ENCODE measurements around the gene MCF2L2.

The MCF2L2 gene

GRCh38 chr3:183227586-183227985 lies 200.8 kb downstream of the MCF2L2 start:
- no peak for DNase-seq (ENCODE audit: insufficient read length, low spot score)
- FAIRE-seq = no peak
- no peak for TF ChIP-seq POLR2A (IDR thresholded peaks at IDR 0.05; ENCODE audit: low read depth, low read length)

GRCh38 chr3:183226333-183226890 lies 202.0 kb downstream of the MCF2L2 start:
- FAIRE-seq (no peak), DNase-seq (ENCODE audit: insufficient read length, low spot score) (no peak)
- no peak for TF ChIP-seq POLR2A (IDR thresholded peaks at IDR 0.05; ENCODE audit: low read depth, low read length)

GRCh38 chr3:183224180-183224970 lies 204.0 kb downstream of the MCF2L2 start:
- DNase-seq (ENCODE audit: insufficient read length, low spot score) (no peak), FAIRE-seq (no peak)
- TF ChIP-seq POLR2A (IDR thresholded peaks at IDR 0.05; ENCODE audit: low read depth, low read length) = no peak

DNA sequence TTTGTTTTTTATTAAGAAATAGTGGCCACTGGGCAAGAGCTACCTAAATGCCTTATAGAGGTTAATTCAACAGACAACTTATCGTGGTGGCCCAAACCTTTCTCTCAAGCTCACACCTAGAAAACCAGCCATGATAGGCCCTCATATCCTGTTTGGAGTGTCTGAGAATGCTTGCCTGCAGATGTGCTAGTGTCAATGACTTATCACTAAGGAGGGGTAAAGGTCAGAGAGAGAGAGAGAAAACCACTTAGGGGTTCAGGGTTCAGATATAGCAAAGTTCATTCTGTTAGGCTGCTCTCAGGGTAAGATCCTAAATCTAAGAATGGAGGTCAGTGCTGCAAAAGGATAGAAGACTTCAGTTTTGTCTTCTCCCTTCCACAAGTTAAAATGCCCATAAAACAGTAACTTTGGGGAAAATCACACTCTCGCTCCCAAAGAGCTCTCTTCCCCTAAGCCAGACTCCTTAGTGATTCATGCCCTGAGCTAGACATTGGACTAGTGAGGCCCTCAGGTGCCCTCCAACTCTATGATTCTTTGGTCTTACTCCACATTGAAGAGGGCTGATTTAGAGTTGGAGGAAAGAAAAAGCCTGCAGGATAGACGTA lies 205.7 kb downstream of the MCF2L2 start:
- no peak for TF ChIP-seq POLR2A (IDR thresholded peaks at IDR 0.05; ENCODE audit: low read depth, low read length)

GRCh38 chr3:183220828-183221227 lies 207.6 kb downstream of the MCF2L2 start:
- no peak for TF ChIP-seq POLR2A (IDR thresholded peaks at IDR 0.05; ENCODE audit: low read depth, low read length)
- FAIRE-seq (no peak), DNase-seq (ENCODE audit: insufficient read length, low spot score) (no peak)

More for the DNA sequence above, 205.7 kb downstream of the MCF2L2 start:
- no peak for FAIRE-seq
- no peak for DNase-seq (ENCODE audit: insufficient read length, low spot score)

- FAIRE-seq = no peak
- DNase-seq (ENCODE audit: insufficient read length, low spot score) = no peak
- no peak for TF ChIP-seq POLR2A (IDR thresholded peaks at IDR 0.05; ENCODE audit: low read depth, low read length)
Observed at GRCh38 chr3:183218826-183219225, 209.6 kb downstream of the MCF2L2 start.

- FAIRE-seq (no peak), DNase-seq (ENCODE audit: insufficient read length, low spot score) (no peak)
- no peak for TF ChIP-seq POLR2A (IDR thresholded peaks at IDR 0.05; ENCODE audit: low read depth, low read length)
Observed at GRCh38 chr3:183217548-183218332, 210.7 kb downstream of the MCF2L2 start.

DNA sequence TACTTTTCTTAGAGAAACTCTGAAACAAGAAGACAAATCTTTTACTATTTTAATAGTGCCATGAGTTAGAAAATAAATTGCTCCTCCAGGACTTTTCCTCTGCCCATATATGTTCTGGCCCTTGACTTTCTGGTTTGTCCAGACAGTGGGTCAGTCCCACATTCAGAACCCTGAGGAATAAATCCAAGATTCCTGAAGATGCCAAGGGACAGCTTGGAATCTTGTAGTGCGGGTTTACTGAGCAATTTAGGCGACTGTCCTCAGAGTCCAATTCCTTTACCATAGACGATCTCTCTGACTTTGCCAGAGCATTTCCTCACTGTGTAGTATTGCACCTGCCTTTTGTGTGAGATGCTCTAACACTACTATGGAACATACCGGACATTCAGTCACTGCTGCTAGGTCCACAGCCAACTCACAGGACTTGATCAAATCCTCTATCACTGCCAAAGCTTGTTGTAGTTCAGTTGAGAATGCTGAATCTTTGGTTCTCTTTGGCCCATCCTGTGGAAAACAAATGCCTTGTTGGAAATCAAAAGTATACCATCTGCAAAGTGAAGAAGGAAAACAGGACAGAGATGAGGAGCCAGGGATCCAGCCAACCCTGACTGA lies 212.7 kb downstream of the MCF2L2 start:
- DNase-seq (ENCODE audit: insufficient read length, low spot score) (no peak), FAIRE-seq (no peak)
- TF ChIP-seq POLR2A (IDR thresholded peaks at IDR 0.05; ENCODE audit: low read depth, low read length) = no peak

DNA sequence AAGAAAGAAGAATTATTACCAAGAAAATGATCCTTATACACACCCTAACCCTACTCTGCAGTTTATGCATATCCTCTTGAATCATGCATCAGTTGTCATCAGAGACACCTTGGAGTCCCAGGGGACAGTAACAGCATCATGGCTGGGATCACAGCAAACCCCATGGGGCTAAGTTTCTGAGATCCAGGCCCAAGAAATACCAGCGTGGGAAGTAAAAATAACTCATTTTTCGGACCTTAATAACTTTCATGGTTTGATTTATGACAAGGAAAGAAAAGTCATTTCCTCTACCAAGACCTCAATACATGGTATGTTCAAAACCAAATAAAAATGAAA lies 214.2 kb downstream of the MCF2L2 start:
- TF ChIP-seq POLR2A (IDR thresholded peaks at IDR 0.05; ENCODE audit: low read depth, low read length) = no peak
- no peak for FAIRE-seq
- no peak for DNase-seq (ENCODE audit: insufficient read length, low spot score)

GRCh38 chr3:183213415-183214276 lies 214.8 kb downstream of the MCF2L2 start:
- DNase-seq (ENCODE audit: insufficient read length, low spot score) (no peak), FAIRE-seq (no peak)
- TF ChIP-seq POLR2A (IDR thresholded peaks at IDR 0.05; ENCODE audit: low read depth, low read length) = no peak

GRCh38 chr3:183212565-183212964 lies 215.9 kb downstream of the MCF2L2 start:
- no peak for TF ChIP-seq POLR2A (IDR thresholded peaks at IDR 0.05; ENCODE audit: low read depth, low read length)
- DNase-seq (ENCODE audit: insufficient read length, low spot score) (no peak), FAIRE-seq (no peak)

- no peak for TF ChIP-seq POLR2A (IDR thresholded peaks at IDR 0.05; ENCODE audit: low read depth, low read length)
- DNase-seq (ENCODE audit: insufficient read length, low spot score) = no peak
- FAIRE-seq = no peak
Observed at GRCh38 chr3:183212096-183212495, 216.3 kb downstream of the MCF2L2 start.

DNA sequence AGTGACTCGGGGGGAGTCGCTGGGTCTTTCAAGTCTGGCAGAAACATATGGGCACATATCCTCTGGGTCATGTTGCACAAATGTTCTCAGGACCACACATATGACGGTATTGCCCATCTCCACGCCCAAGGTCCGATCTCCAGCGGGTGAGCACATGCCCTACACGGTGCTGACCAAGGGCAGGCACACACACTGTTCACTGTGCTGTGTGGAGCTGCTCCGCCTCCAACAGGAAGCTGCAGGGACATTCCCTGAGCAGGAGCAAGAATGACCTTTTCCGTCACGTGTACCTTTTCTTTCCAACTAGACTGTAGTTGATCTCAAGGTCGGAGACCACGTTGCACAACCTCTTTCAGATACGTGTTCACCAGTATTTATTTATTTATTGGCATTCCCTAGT lies 217.1 kb downstream of the MCF2L2 start:
- DNase-seq (ENCODE audit: insufficient read length, low spot score) (no peak), FAIRE-seq (no peak)
- TF ChIP-seq POLR2A (IDR thresholded peaks at IDR 0.05; ENCODE audit: low read depth, low read length) = no peak
